HG03442 (cell line): ENCODE results near the gene EIF2B2.
"Not testable (repeated sequence)": the region's sequence is repeated elsewhere in the genome, so short reads cannot be mapped to it uniquely, and the experiment has no call there.

Experiments used
- ATAC-seq: cut with Tn5 transposase; IDR thresholded peaks from one replicate; pipeline ENCODE4 v1.9.1; 2021; ENCODE audit warnings: mild to moderate bottlenecking, moderate library complexity; ENCODE audit not compliant: unreplicated experiment

The EIF2B2 gene

GRCh38 chr14:74988131-74988530, 14.6 kb upstream of the EIF2B2 start:
- ATAC-seq = no peak

- ATAC-seq = no peak
Observed at GRCh38 chr14:74988993-74989392, 13.7 kb upstream of the EIF2B2 start.

- not testable (repeated sequence) for ATAC-seq
Observed at GRCh38 chr14:74994182-74994581, 8.5 kb upstream of the EIF2B2 start.

GRCh38 chr14:74995781-74996180, 6.9 kb upstream of the EIF2B2 start:
- not testable (repeated sequence) for ATAC-seq

GRCh38 chr14:75001261-75001660, 1.5 kb upstream of the EIF2B2 start:
- no peak for ATAC-seq

GRCh38 chr14:75001899-75002298, 822 bp upstream of the EIF2B2 start:
- no peak for ATAC-seq

- no peak for ATAC-seq
Observed at GRCh38 chr14:75003250-75004027, 718 bp downstream of the EIF2B2 start.

GRCh38 chr14:75005357-75005756, 2.6 kb downstream of the EIF2B2 start:
- no peak for ATAC-seq

GRCh38 chr14:75009176-75009575, 6.5 kb downstream of the EIF2B2 start:
- ATAC-seq = no peak

GRCh38 chr14:75010472-75011093, 7.9 kb downstream of the EIF2B2 start:
- no peak for ATAC-seq

- no peak for ATAC-seq
Observed at GRCh38 chr14:75011356-75011994, 8.8 kb downstream of the EIF2B2 start.

GRCh38 chr14:75013290-75013689, 10.6 kb downstream of the EIF2B2 start:
- no peak for ATAC-seq

- no peak for ATAC-seq
Observed at GRCh38 chr14:75015496-75015895, 12.8 kb downstream of the EIF2B2 start.

GRCh38 chr14:75016815-75017214, 14.1 kb downstream of the EIF2B2 start:
- ATAC-seq = no peak

- no peak for ATAC-seq
Observed at GRCh38 chr14:75018694-75019093, 16.0 kb downstream of the EIF2B2 start.

GRCh38 chr14:75022655-75023054, 19.9 kb downstream of the EIF2B2 start:
- no peak for ATAC-seq

GRCh38 chr14:75023108-75023507, 20.4 kb downstream of the EIF2B2 start:
- no peak for ATAC-seq

GRCh38 chr14:75025082-75025481, 22.4 kb downstream of the EIF2B2 start:
- no peak for ATAC-seq

- no peak for ATAC-seq
Observed at GRCh38 chr14:75025876-75026275, 23.2 kb downstream of the EIF2B2 start.

GRCh38 chr14:75030147-75030546, 27.4 kb downstream of the EIF2B2 start:
- ATAC-seq = no peak

GRCh38 chr14:75032939-75033338, 30.2 kb downstream of the EIF2B2 start:
- no peak for ATAC-seq

- no peak for ATAC-seq
Observed at GRCh38 chr14:75040507-75040906, 37.8 kb downstream of the EIF2B2 start.
